Panc1 (cell line): ENCODE data around the gene EPS8L1. TPM values are rescaled to one million over a fixed set of nuclear protein-coding genes. Genes with fewer than 3 reads are reported as not detected.
A peak's percentile ranks its signal among the peaks of the same experiment; 100 is the strongest.

Experiments
- ATAC-seq: fragments of 200-7000 bp; cut with Tn5 transposase; 2 replicates; pipeline ENCODE4 v1.9.1; 2020; ENCODE audit warnings: mild to moderate bottlenecking, moderate library complexity
- BruUV-seq: library from RNA; stranded (reverse); fragments of 400-500 nt; replicated peaks from 2 replicates; lab custom pipeline; 2021; lab: Mats Ljungman, UMichigan
- CTCF ChIA-PET: fragments of 300-600 bp; sonication (Branson Sonifier 250); formaldehyde crosslinking; loops from one replicate; lab custom pipeline; 2022; ENCODE audit warnings: antibody characterized with exemption; lab: Charles Lee
- POLR2A ChIA-PET: fragments of 300-600 bp; sonication (Branson Sonifier 250); formaldehyde crosslinking; loops from one replicate; lab custom pipeline; 2022; ENCODE audit warnings: antibody characterized with exemption; lab: Charles Lee
- DNase-seq: peaks from one replicate; pipeline ENCODE4 v3.0.0-alpha.2; 2010; ENCODE audit warnings: low read depth, low spot score
- H3K27ac ChIP-seq: 2 replicates; pipeline ENCODE4 v1.5.1; 2011; ENCODE audit warnings: mild to moderate bottlenecking, low read length, inconsistent platforms
- H3K27me3 ChIP-seq: fragments of 200-500 bp; sonication (Bioruptor generic); 2 replicates; pipeline ENCODE4 v1.6.0; 2014; ENCODE audit warnings: low read length, inconsistent platforms; ENCODE audit not compliant: control insufficient read depth, insufficient read depth
- H3K36me3 ChIP-seq: fragments of 200-500 bp; sonication (Bioruptor generic); 2 replicates; pipeline ENCODE4 v1.5.1; 2014; ENCODE audit warnings: inconsistent platforms, mild to moderate bottlenecking, low read length, moderate library complexity; ENCODE audit not compliant: control insufficient read depth, insufficient read depth
- H3K4me1 ChIP-seq: 2 replicates; pipeline ENCODE4 v1.5.1; 2011; ENCODE audit warnings: inconsistent platforms, mild to moderate bottlenecking, low read length, moderate library complexity; ENCODE audit not compliant: control insufficient read depth, insufficient read depth
- H3K4me3 ChIP-seq, 2 experiments: 2 replicates each; pipeline ENCODE4 v1.5.1; 2011 to 2012; ENCODE audit warnings: low read depth in 2 of 2, low read length in 2 of 2, mild to moderate bottlenecking in 2 of 2, inconsistent platforms in 1 of 2, moderate library complexity in 1 of 2
- H3K9me3 ChIP-seq: fragments of 200-500 bp; sonication (Bioruptor generic); 2 replicates; pipeline ENCODE4 v1.5.1; 2014; ENCODE audit warnings: low read depth, mild to moderate bottlenecking, inconsistent platforms, low read length, moderate library complexity; ENCODE audit not compliant: control insufficient read depth, insufficient read depth
- CTCF ChIP-seq: fragments of 450-650 bp; IDR thresholded peaks from 2 replicates; pipeline ENCODE4 v1.5.1; 2017; ENCODE audit warnings: mild to moderate bottlenecking
- POLR2AphosphoS5 ChIP-seq: IDR thresholded peaks from 2 replicates; pipeline ENCODE4 v1.6.1; 2012; ENCODE audit warnings: mild to moderate bottlenecking, low read depth, low read length, moderate library complexity
- SIN3A ChIP-seq: IDR thresholded peaks from 2 replicates; pipeline ENCODE4 v1.6.1; 2012; ENCODE audit warnings: low read depth, mild to moderate bottlenecking, low read length, moderate library complexity, borderline replicate concordance; ENCODE audit not compliant: insufficient read depth
- TCF7L2 ChIP-seq: IDR thresholded peaks from 2 replicates; pipeline ENCODE4 v1.6.1; 2011; ENCODE audit warnings: mild to moderate bottlenecking, low read depth, low read length, inconsistent platforms
- in situ Hi-C: cut with HindIII; loops from 2 replicates; pipeline ENCODE4 v1.10.0; 2016; ENCODE audit warnings: low sequenced_read_pairs, low pct_unique_long_range_greater_than_20kb
- intact Hi-C: fragments of 100-400 bp; cut with micrococcal nuclease; formaldehyde crosslinking; loops from one replicate; pipeline ENCODE4 v1.10.0; 2022; ENCODE audit not compliant: unreplicated experiment
- total RNA-seq: library from RNA; stranded (reverse); gene quantifications from one replicate; pipeline ENCODE4 v1.2.1, GENCODE V29; 2021; ENCODE audit not compliant: unreplicated experiment
- TF ChIP-seq, protein P1 (sequence below), 2 experiments: IDR thresholded peaks; 2 replicates each; pipeline ENCODE4 v1.6.1; 2011 to 2012; ENCODE audit warnings: low read depth in 2 of 2, control low read depth in 1 of 2, low read length in 1 of 2, mild to moderate bottlenecking in 1 of 2, moderate library complexity in 1 of 2; ENCODE audit not compliant: insufficient read depth in 1 of 2

The EPS8L1 gene
- total RNA-seq, 1 experiment from 2014 or later, result 11.0 TPM

- no peak for DNase-seq
Observed at GRCh38 chr19:55027472-55028337, 48.0 kb upstream of the EPS8L1 start.

DNA sequence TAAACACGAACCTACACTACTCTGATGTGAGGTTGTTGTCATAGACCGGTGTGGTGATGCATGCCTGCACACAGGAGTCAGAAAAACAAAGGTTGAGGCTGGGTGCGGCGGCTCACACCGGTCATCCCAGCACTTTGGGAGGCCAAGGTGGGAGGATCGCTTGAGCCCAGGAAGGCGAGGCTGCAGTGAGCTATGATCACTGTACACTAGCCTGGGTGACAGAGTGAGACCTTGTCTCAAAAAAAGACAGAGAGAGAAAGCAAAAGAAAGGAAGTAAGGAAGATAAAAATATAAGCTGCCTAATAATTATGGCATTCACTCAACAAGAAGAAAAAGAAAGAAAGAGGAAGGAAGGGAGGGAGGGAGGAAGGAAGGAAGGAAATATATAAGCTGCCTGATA, 46.9 kb upstream of the EPS8L1 start:
- DNase-seq (no peak), ATAC-seq (no peak)
- ChIA-PET CTCF (no interaction called here), POLR2A (interaction anchor here (0.6 to 0.7 kb wide), 4 partner anchors 36 to 311 kb away, joined by 3 to 13 read pairs (median 5); partner anchors contain the start of gene KMT5C)
- 0 out of 2 replicates have a peak, but pooled peaks cover 2% of the 10 kb centered on the region for H3K4me1 ChIP-seq
- H3K9me3 ChIP-seq, result no peaks in the 10 kb centered on the region
- no TSS peak for BruUV-seq
- no peak for TF ChIP-seq CTCF
- no peak for TF ChIP-seq SIN3A
- no peak for TF ChIP-seq TCF7L2
- TF ChIP-seq, protein P1, sequence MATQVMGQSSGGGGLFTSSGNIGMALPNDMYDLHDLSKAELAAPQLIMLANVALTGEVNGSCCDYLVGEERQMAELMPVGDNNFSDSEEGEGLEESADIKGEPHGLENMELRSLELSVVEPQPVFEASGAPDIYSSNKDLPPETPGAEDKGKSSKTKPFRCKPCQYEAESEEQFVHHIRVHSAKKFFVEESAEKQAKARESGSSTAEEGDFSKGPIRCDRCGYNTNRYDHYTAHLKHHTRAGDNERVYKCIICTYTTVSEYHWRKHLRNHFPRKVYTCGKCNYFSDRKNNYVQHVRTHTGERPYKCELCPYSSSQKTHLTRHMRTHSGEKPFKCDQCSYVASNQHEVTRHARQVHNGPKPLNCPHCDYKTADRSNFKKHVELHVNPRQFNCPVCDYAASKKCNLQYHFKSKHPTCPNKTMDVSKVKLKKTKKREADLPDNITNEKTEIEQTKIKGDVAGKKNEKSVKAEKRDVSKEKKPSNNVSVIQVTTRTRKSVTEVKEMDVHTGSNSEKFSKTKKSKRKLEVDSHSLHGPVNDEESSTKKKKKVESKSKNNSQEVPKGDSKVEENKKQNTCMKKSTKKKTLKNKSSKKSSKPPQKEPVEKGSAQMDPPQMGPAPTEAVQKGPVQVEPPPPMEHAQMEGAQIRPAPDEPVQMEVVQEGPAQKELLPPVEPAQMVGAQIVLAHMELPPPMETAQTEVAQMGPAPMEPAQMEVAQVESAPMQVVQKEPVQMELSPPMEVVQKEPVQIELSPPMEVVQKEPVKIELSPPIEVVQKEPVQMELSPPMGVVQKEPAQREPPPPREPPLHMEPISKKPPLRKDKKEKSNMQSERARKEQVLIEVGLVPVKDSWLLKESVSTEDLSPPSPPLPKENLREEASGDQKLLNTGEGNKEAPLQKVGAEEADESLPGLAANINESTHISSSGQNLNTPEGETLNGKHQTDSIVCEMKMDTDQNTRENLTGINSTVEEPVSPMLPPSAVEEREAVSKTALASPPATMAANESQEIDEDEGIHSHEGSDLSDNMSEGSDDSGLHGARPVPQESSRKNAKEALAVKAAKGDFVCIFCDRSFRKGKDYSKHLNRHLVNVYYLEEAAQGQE (IDR thresholded peaks at IDR 0.05; ENCODE audit: insufficient read depth in 1 of 2, low read depth in 2 of 2, low read length in 1 of 2), result no peak
- TF ChIP-seq POLR2AphosphoS5, result no peak
- H3K4me3 ChIP-seq, result no peak overlapping the region
- intact Hi-C loops, result no loop called here
- H3K36me3 ChIP-seq, result no peaks in the 10 kb centered on the region
- H3K27me3 ChIP-seq, result no peaks in the 10 kb centered on the region
- in situ Hi-C loops, result no loop called here
- no peak overlapping the region for H3K27ac ChIP-seq

More at GRCh38 chr19:55027472-55028337, 48.0 kb upstream of the EPS8L1 start:
- Histone ChIP-seq H3K27me3 (no peaks in the 10 kb centered on the region), H3K27ac (peak overlapping the region; percentile 89), H3K4me3 (peak overlapping the region; percentile 73 to 89), H3K4me1 (0 out of 2 replicates have a peak, but pooled peaks cover 2% of the 10 kb centered on the region), H3K36me3 (no peaks in the 10 kb centered on the region), H3K9me3 (no peaks in the 10 kb centered on the region)
- ChIA-PET POLR2A (interaction anchor here (0.6 to 0.7 kb wide), 2 partner anchors 312 to 495 kb away, joined by 4 to 6 read pairs; partner anchors contain the start of gene KMT5C), CTCF (no interaction called here)
- peak; percentile 90 for ATAC-seq
- peak; percentile 78 for TF ChIP-seq POLR2AphosphoS5
- TF ChIP-seq SIN3A, result 0 out of 2 replicates have a peak, but pooled peaks have one; percentile 45
- no peak for TF ChIP-seq TCF7L2
- TF ChIP-seq CTCF, result no peak
- TF ChIP-seq, protein P1 (IDR thresholded peaks at IDR 0.05; ENCODE audit: insufficient read depth in 1 of 2, low read depth in 2 of 2, low read length in 1 of 2), result no peak
- intact Hi-C loops (no loop called here), in situ Hi-C loops (no loop called here)
- BruUV-seq, result TSS peak; percentile 88
